H9 (cell line): ENCODE results near the gene GDAP1L1. TPM values are rescaled to one million over a fixed set of nuclear protein-coding genes. Genes with fewer than 3 reads are reported as not detected.

Experiments used
- DNase-seq: peaks from one replicate; pipeline ENCODE4 v3.0.0-alpha.2; 2017
- H2AFZ ChIP-seq: one replicate; pipeline ENCODE4 v1.6.1; 2013; ENCODE audit warnings: mild to moderate bottlenecking, low read length, control low read depth, moderate library complexity
- H2AK5ac ChIP-seq: 2 replicates; pipeline ENCODE4 v1.6.1; 2013; ENCODE audit warnings: low read length, control low read depth, mixed read lengths; ENCODE audit not compliant: insufficient read length
- H2BK120ac ChIP-seq: one replicate; pipeline ENCODE4 v1.6.1; 2013; ENCODE audit warnings: low read depth, mild to moderate bottlenecking, low read length, control low read depth, inconsistent platforms; ENCODE audit not compliant: poor library complexity, severe bottlenecking
- H2BK12ac ChIP-seq: 2 replicates; pipeline ENCODE4 v1.6.1; 2013; ENCODE audit warnings: low read length, control low read depth, mixed read lengths, low read depth; ENCODE audit not compliant: insufficient read length
- H2BK15ac ChIP-seq: 2 replicates; pipeline ENCODE4 v1.6.1; 2013; ENCODE audit warnings: low read depth, low read length, control low read depth
- H2BK20ac ChIP-seq: one replicate; pipeline ENCODE4 v1.6.1; 2013; ENCODE audit warnings: low read depth, mild to moderate bottlenecking, low read length, control low read depth, inconsistent platforms; ENCODE audit not compliant: poor library complexity, severe bottlenecking
- H2BK5ac ChIP-seq: 2 replicates; pipeline ENCODE4 v1.6.1; 2013; ENCODE audit warnings: low read length, control low read depth, mixed read lengths; ENCODE audit not compliant: insufficient read length
- H3K14ac ChIP-seq: 2 replicates; pipeline ENCODE4 v1.6.1; 2013; ENCODE audit warnings: low read length, control low read depth; ENCODE audit not compliant: insufficient read depth
- H3K18ac ChIP-seq: 2 replicates; pipeline ENCODE4 v1.6.1; 2013; ENCODE audit warnings: low read depth, mild to moderate bottlenecking, mixed read lengths, low read length, control low read depth; ENCODE audit not compliant: insufficient read length
- H3K23ac ChIP-seq: 2 replicates; pipeline ENCODE4 v1.6.1; 2013; ENCODE audit warnings: low read length, control low read depth, mixed read lengths, low read depth; ENCODE audit not compliant: insufficient read length
- H3K23me2 ChIP-seq: 2 replicates; pipeline ENCODE4 v1.6.1; 2013; ENCODE audit warnings: low read depth, mild to moderate bottlenecking, mixed read lengths, low read length, control low read depth; ENCODE audit not compliant: insufficient read length, poor library complexity, severe bottlenecking
- H3K27ac ChIP-seq: 2 replicates; pipeline ENCODE4 v1.5.1; 2013; ENCODE audit warnings: low read length, control low read depth, mixed read lengths, low read depth; ENCODE audit not compliant: insufficient read length
- H3K27me3 ChIP-seq: 2 replicates; pipeline ENCODE4 v1.6.1; 2013; ENCODE audit warnings: low read length, control low read depth, inconsistent platforms; ENCODE audit not compliant: insufficient read depth
- H3K4ac ChIP-seq: 2 replicates; pipeline ENCODE4 v1.6.1; 2013; ENCODE audit warnings: low read depth, mild to moderate bottlenecking, control low read depth, inconsistent platforms, low read length, moderate library complexity
- H3K4me1 ChIP-seq: 2 replicates; pipeline ENCODE4 v1.6.1; 2013; ENCODE audit warnings: low read length, control low read depth, inconsistent platforms; ENCODE audit not compliant: insufficient read depth
- H3K4me2 ChIP-seq: 2 replicates; pipeline ENCODE4 v1.6.1; 2013; ENCODE audit warnings: low read length, control low read depth, mixed read lengths; ENCODE audit not compliant: insufficient read length, insufficient read depth
- H3K56ac ChIP-seq: 2 replicates; pipeline ENCODE4 v1.6.1; 2013; ENCODE audit warnings: low read depth, mild to moderate bottlenecking, mixed read lengths, low read length, control low read depth; ENCODE audit not compliant: insufficient read length
- H3K79me1 ChIP-seq: 2 replicates; pipeline ENCODE4 v1.6.1; 2013; ENCODE audit warnings: low read depth, mild to moderate bottlenecking, moderate library complexity, low read length, control low read depth, inconsistent platforms; ENCODE audit not compliant: insufficient read depth, poor library complexity, severe bottlenecking
- H3K79me2 ChIP-seq: 2 replicates; pipeline ENCODE4 v1.6.1; 2013; ENCODE audit warnings: low read length, control low read depth, inconsistent platforms; ENCODE audit not compliant: insufficient read depth
- H3K9ac ChIP-seq: 2 replicates; pipeline ENCODE4 v1.6.1; 2013; ENCODE audit warnings: low read length, control low read depth, mixed read lengths; ENCODE audit not compliant: insufficient read length; ENCODE audit errors: extremely low read depth
- H3K9me3 ChIP-seq: one replicate; pipeline ENCODE4 v1.6.1; 2013; ENCODE audit warnings: low read depth, low read length, inconsistent platforms; ENCODE audit not compliant: control insufficient read depth
- H3T11ph ChIP-seq: one replicate; pipeline ENCODE4 v1.6.1; 2013; ENCODE audit warnings: mild to moderate bottlenecking, low read length, control low read depth, inconsistent platforms
- H4K20me1 ChIP-seq: one replicate; pipeline ENCODE4 v1.6.1; 2013; ENCODE audit not compliant: control insufficient read depth, insufficient read length, insufficient read depth
- H4K5ac ChIP-seq: 2 replicates; pipeline ENCODE4 v1.6.1; 2013; ENCODE audit warnings: low read depth, mild to moderate bottlenecking, mixed read lengths, low read length, control low read depth; ENCODE audit not compliant: insufficient read length
- H4K8ac ChIP-seq: replicated peaks from 2 replicates; pipeline ENCODE4 v1.6.1; 2013; ENCODE audit warnings: low read length, control low read depth, mixed read lengths, low read depth; ENCODE audit not compliant: insufficient read length
- H4K91ac ChIP-seq: 2 replicates; pipeline ENCODE4 v1.6.1; 2013; ENCODE audit warnings: low read depth, mild to moderate bottlenecking, moderate library complexity, mixed read lengths, low read length, control low read depth; ENCODE audit not compliant: insufficient read length
- H3K27ac Mint-ChIP-seq, 3 experiments: 2 replicates in 2 of 3; 3 replicates in 1 of 3; pipeline ENCODE4 v1.8.0; 2020 to 2021; ENCODE audit warnings: mixed read lengths in 3 of 3, mild to moderate bottlenecking in 1 of 3, moderate library complexity in 1 of 3
- H3K27me3 Mint-ChIP-seq: 2 replicates; pipeline ENCODE4 v1.8.0; 2021; ENCODE audit warnings: low read depth, mild to moderate bottlenecking, moderate library complexity, mixed read lengths
- H3K36me3 Mint-ChIP-seq, 3 experiments: 2 replicates in 2 of 3; 3 replicates in 1 of 3; pipeline ENCODE4 v1.8.0; 2020 to 2021; ENCODE audit warnings: low read depth in 3 of 3, mixed read lengths in 3 of 3; ENCODE audit not compliant: insufficient read depth in 1 of 3
- H3K4me1 Mint-ChIP-seq, 2 experiments: 2 replicates each; pipeline ENCODE4 v1.8.0; 2020; ENCODE audit warnings: mixed read lengths in 2 of 2
- H3K4me3 Mint-ChIP-seq, 2 experiments: 2 replicates in 1 of 2; 3 replicates in 1 of 2; pipeline ENCODE4 v1.8.0; 2020 to 2021; ENCODE audit warnings: mild to moderate bottlenecking in 2 of 2, mixed read lengths in 2 of 2, moderate library complexity in 1 of 2
- H3K9me3 Mint-ChIP-seq, 2 experiments: 2 replicates in 1 of 2; 3 replicates in 1 of 2; pipeline ENCODE4 v1.8.0; 2020; ENCODE audit warnings: mild to moderate bottlenecking in 2 of 2, mixed read lengths in 2 of 2, moderate library complexity in 1 of 2
- WGBS: extraction: QIAGEN DNeasy Blood & Tissue Kit; methylation state at CpG from one replicate; pipeline ENCODE4 v1.1.7; 2013; ENCODE audit warnings: missing lambda C conversion rate, low lambda C conversion rate, mixed read lengths; ENCODE audit not compliant: insufficient read length; ENCODE audit errors: extremely low coverage; 5-methylcytosine and 5-hydroxymethylcytosine counted together
- total RNA-seq: library from RNA; stranded (reverse); gene quantifications from 2 replicates; pipeline ENCODE4 v1.2.1, GENCODE V29; 2021
- TF ChIP-seq, protein P1 (sequence below): fragments of 200-600 bp; sonication (generic); conservative IDR thresholded peaks from 3 replicates; pipeline ENCODE4 v1.8.0; 2021; ENCODE audit warnings: antibody characterized with exemption, mild to moderate bottlenecking

The GDAP1L1 gene
- total RNA-seq, 1 experiment from 2014 or later: 5.9 TPM

DNA sequence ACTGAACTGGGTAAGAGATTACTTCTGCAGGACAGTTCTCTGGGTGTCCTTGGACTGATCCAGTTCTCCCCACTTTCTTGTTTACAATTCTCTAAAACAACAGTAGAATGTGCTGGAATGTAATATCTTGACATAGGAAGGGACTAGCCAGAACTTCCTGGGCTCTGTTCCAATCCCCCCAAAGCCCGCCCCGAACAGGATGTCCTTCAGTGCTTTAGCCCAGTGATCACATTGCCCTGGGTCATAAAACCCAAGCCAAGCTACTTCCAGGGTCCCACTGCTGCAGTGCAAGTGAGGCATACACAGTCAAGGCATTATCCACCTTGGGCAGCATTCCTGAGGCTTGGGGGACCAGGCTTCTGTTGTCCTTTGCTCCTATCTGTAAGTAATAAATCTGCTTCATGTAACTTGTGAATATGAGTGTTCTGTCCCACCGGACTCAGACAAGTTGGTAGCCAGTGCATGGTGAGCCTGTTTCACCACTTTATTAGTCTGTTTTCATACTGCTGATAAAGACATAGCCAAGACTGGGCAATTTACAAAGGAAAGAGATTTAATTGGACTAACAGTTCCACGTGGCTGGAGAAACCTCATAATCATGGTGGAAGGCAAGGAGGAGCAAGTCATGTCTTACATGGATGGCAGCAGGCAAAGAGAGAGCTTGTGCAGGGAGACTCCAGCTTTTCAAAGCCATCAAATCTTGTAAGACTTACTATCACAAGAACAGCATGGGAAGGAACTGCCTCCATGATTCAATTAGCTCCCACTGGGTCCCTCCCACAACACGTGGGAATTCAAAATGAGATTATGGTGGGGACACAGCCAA, 40.4 kb downstream of the GDAP1L1 start:
- no peak overlapping the region for H3T11ph ChIP-seq
- H3K27me3 ChIP-seq: no peaks in the 10 kb centered on the region
- Mint-ChIP-seq H3K4me1 (no peaks in the 10 kb centered on the region), H3K36me3 (no peaks in the 10 kb centered on the region; a peak in 1 of 7 replicates), H3K27me3 (no peaks in the 10 kb centered on the region; the same call in none of the 2 replicates), H3K9me3 (peaks cover 0 to 8% of the 10 kb centered on the region in 2 experiments; a peak in 4 of 5 replicates), H3K4me3 (no peak overlapping the region), H3K27ac (no peak overlapping the region)
- no peak overlapping the region for H2BK20ac ChIP-seq
- no peak overlapping the region for H3K27ac ChIP-seq
- H3K4me1 ChIP-seq: no peaks in the 10 kb centered on the region
- H4K5ac ChIP-seq: no peak overlapping the region
- no peak overlapping the region for H2BK15ac ChIP-seq
- H3K18ac ChIP-seq: no peak overlapping the region
- no peak overlapping the region for H4K8ac ChIP-seq
- H2BK120ac ChIP-seq: no peak overlapping the region
- no peak for DNase-seq
- H3K9me3 ChIP-seq: no peaks in the 10 kb centered on the region
- H3K4ac ChIP-seq: no peak overlapping the region
- H2AK5ac ChIP-seq: no peak overlapping the region
- H3K9ac ChIP-seq: peak overlapping the region; percentile 23
- H2BK5ac ChIP-seq: no peak overlapping the region
- H3K4me2 ChIP-seq: no peak overlapping the region
- H2BK12ac ChIP-seq: no peak overlapping the region
- H3K79me1 ChIP-seq: no peaks in the 10 kb centered on the region
- H3K56ac ChIP-seq: no peak overlapping the region
- no peaks in the 10 kb centered on the region for H3K23me2 ChIP-seq
- no peak overlapping the region for H3K14ac ChIP-seq
- no peaks in the 10 kb centered on the region for H3K79me2 ChIP-seq
- H4K20me1 ChIP-seq: no peaks in the 10 kb centered on the region
- no peak overlapping the region for H4K91ac ChIP-seq
- no peak overlapping the region for H3K23ac ChIP-seq
- TF ChIP-seq, protein P1, sequence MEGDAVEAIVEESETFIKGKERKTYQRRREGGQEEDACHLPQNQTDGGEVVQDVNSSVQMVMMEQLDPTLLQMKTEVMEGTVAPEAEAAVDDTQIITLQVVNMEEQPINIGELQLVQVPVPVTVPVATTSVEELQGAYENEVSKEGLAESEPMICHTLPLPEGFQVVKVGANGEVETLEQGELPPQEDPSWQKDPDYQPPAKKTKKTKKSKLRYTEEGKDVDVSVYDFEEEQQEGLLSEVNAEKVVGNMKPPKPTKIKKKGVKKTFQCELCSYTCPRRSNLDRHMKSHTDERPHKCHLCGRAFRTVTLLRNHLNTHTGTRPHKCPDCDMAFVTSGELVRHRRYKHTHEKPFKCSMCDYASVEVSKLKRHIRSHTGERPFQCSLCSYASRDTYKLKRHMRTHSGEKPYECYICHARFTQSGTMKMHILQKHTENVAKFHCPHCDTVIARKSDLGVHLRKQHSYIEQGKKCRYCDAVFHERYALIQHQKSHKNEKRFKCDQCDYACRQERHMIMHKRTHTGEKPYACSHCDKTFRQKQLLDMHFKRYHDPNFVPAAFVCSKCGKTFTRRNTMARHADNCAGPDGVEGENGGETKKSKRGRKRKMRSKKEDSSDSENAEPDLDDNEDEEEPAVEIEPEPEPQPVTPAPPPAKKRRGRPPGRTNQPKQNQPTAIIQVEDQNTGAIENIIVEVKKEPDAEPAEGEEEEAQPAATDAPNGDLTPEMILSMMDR: no peak
- H2AFZ ChIP-seq: no peak overlapping the region
- WGBS: no CpG with 5 or more reads among the region's 5 CpGs
